Activated B cell treated with CpG ODN at 0.5 μM for 24 hours (primary cell): ENCODE measurements around the gene CYTIP. TPM values are rescaled to one million over a fixed set of nuclear protein-coding genes. Genes with fewer than 3 reads are reported as not detected.
"Not testable (repeated sequence)": the region's sequence is repeated elsewhere in the genome, so short reads cannot be mapped to it uniquely, and the experiment has no call there.

Source experiments
- ATAC-seq: fragments of 200-7000 bp; cut with Tn5 transposase; one replicate; pipeline ENCODE4 v1.10.0; 2021; ENCODE audit warnings: low read depth, mild to moderate bottlenecking, moderate library complexity
- CTCF ChIA-PET: fragments of 350-600 bp; sonication (Branson Sonifier 250); formaldehyde crosslinking; loops from one replicate; lab custom pipeline; 2021; ENCODE audit warnings: antibody characterized with exemption; lab: Charles Lee
- POLR2A ChIA-PET: fragments of 350-600 bp; sonication (Branson Sonifier 250); formaldehyde crosslinking; loops from one replicate; lab custom pipeline; 2021; ENCODE audit warnings: antibody characterized with exemption; lab: Charles Lee
- DNase-seq: peaks from one replicate; pipeline ENCODE4 v3.0.0; 2022
- H3K27ac Mint-ChIP-seq: one replicate; pipeline ENCODE4 v1.8.0; 2020; ENCODE audit warnings: mixed read lengths
- H3K27me3 Mint-ChIP-seq: one replicate; pipeline ENCODE4 v1.8.0; 2021; ENCODE audit warnings: mixed read lengths
- H3K36me3 Mint-ChIP-seq: one replicate; pipeline ENCODE4 v1.8.0; 2021; ENCODE audit warnings: low read depth, mixed read lengths
- H3K4me1 Mint-ChIP-seq: one replicate; pipeline ENCODE4 v1.8.0; 2021; ENCODE audit warnings: mixed read lengths
- H3K4me3 Mint-ChIP-seq: one replicate; pipeline ENCODE4 v1.8.0; 2020; ENCODE audit warnings: mild to moderate bottlenecking, mixed read lengths
- H3K9me3 Mint-ChIP-seq: one replicate; pipeline ENCODE4 v1.8.0; 2020; ENCODE audit warnings: mixed read lengths
- intact Hi-C: fragments of 100-400 bp; cut with micrococcal nuclease; formaldehyde crosslinking; loops from one replicate; pipeline ENCODE4 v1.15.1; 2024
- total RNA-seq: library from RNA; stranded (reverse); gene quantifications from 2 replicates; pipeline ENCODE4 v1.2.3, GENCODE V29; 2022
- TF ChIP-seq, protein P1 (sequence below): fragments of 200-600 bp; IDR thresholded peaks from one replicate; pipeline ENCODE4 v1.8.0; 2022; ENCODE audit warnings: antibody characterized with exemption, mild to moderate bottlenecking

CYTIP gene
- total RNA-seq, 1 donor from 2014 or later, result 129 TPM

DNA sequence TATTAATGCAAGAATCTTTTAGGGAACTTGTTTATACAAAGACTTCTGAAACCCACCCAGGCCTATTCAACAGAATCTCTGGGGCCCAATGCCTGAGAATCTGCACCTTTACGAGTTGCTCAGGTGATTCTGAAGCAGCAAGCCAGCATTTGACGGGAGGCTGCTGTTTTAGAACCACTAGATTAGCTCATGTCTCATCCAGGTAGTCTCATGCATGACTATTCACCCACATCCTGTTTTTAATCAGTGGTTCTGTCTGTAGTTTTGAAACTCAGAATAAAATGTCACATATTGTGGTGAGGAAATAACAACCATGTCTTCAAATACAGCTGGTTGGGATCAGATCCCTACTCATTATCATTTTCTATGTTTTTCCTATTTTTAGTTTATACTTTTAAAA lies 39.5 kb downstream of the CYTIP start:
- peak overlapping the region; percentile 50 for H3K4me3 Mint-ChIP-seq
- intact Hi-C loops, result loop anchor here (1.0 to 10.0 kb wide), 9 partner anchors 9 to 470 kb away; partner anchors contain the start of genes ACVR1 and CYTIP
- DNase-seq (no peak), ATAC-seq (peak; percentile 96)
- H3K9me3 Mint-ChIP-seq, result peaks cover 6% of the 10 kb centered on the region
- CTCF ChIA-PET, result interaction anchor here (1.0 to 3.4 kb wide), 6 partner anchors 14 to 88 kb away, joined by 3 to 22 read pairs (median 8); no protein-coding TSS in a partner anchor
- H3K36me3 Mint-ChIP-seq, result peaks cover 39% of the 10 kb centered on the region
- TF ChIP-seq, protein P1, sequence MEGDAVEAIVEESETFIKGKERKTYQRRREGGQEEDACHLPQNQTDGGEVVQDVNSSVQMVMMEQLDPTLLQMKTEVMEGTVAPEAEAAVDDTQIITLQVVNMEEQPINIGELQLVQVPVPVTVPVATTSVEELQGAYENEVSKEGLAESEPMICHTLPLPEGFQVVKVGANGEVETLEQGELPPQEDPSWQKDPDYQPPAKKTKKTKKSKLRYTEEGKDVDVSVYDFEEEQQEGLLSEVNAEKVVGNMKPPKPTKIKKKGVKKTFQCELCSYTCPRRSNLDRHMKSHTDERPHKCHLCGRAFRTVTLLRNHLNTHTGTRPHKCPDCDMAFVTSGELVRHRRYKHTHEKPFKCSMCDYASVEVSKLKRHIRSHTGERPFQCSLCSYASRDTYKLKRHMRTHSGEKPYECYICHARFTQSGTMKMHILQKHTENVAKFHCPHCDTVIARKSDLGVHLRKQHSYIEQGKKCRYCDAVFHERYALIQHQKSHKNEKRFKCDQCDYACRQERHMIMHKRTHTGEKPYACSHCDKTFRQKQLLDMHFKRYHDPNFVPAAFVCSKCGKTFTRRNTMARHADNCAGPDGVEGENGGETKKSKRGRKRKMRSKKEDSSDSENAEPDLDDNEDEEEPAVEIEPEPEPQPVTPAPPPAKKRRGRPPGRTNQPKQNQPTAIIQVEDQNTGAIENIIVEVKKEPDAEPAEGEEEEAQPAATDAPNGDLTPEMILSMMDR, result no peak
- POLR2A ChIA-PET, result interaction anchor here (0.6 to 4.9 kb wide), 15 partner anchors 9 to 84 kb away, joined by 3 to 49 read pairs (median 7); partner anchors contain the start of gene CYTIP
- no peaks in the 10 kb centered on the region for H3K27me3 Mint-ChIP-seq
- peaks cover 62% of the 10 kb centered on the region for H3K4me1 Mint-ChIP-seq
- H3K27ac Mint-ChIP-seq, result peak overlapping the region; percentile 88

DNA sequence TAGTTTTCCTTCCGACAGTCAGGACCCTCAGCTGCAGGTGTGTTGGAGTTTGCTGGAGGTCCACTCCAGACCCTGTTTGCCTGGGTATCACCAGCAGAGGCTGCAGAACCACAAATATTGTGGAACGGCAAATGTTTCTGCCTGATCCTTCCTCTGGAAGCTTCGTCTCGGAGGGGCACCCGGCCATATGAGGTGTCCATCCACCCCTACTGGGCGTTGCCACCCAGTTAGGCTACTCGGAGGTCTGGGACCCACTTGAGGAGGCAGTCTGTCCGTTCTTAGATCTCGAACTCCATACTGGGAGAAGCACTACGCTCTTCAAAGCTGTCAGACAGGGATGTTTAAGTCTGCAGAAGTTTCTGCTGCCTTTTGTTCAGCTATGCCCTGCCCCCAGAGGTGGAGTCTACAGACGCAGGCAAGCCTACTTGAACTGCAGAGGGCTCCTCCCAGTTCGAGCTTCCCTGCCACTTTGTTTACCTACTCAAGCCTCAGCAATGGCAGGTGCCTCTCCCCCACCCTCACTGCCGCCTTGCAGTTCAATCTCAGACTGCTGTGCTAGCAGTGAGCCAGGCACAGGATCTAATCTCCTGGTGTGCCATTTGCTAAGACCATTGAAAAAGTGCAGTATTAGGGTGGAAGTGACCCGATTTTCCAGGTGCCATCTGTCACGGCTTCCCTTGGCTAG lies 40.9 kb downstream of the CYTIP start:
- Mint-ChIP-seq H3K4me1 (peaks cover 58% of the 10 kb centered on the region), H3K27ac (peak overlapping the region; percentile 88), H3K36me3 (peaks cover 38% of the 10 kb centered on the region)
- DNase-seq, H3K27me3 Mint-ChIP-seq, ATAC-seq, H3K4me3 Mint-ChIP-seq, H3K9me3 Mint-ChIP-seq: not testable (repeated sequence)
- CTCF ChIA-PET, result interaction anchor here (0.8 to 3.4 kb wide), 4 partner anchors 11 to 76 kb away, joined by 8 to 22 read pairs (median 15); no protein-coding TSS in a partner anchor
- POLR2A ChIA-PET, result interaction anchor here (0.6 to 4.9 kb wide), 7 partner anchors 10 to 415 kb away, joined by 3 to 49 read pairs (median 18); no protein-coding TSS in a partner anchor
- intact Hi-C loops, result loop anchor here (10.0 kb wide), 1 partner anchor 472 kb away; the partner anchor contains the start of gene ACVR1

DNA sequence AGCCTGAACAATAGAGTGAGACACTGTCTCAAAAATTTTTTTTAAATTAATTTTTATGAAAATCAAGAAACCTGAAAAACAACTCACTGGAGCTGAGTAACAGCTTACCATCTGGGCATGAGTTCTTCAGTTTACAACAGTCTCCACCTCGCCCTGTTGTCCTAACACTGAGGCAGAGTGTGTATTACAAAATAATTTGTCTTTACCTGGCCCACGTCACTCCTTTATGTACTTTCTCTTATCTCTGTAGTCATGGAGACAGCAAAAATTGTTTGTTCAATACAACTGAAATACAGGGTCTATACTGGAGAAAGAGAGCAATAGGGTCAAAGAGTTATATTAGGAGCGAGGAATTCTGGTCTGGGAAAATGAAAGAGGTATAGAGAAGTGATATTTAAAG lies 48.1 kb downstream of the CYTIP start:
- H3K4me3 Mint-ChIP-seq, result no peak overlapping the region
- peaks cover 14% of the 10 kb centered on the region for H3K9me3 Mint-ChIP-seq
- H3K4me1 Mint-ChIP-seq, result peaks cover 3% of the 10 kb centered on the region
- H3K36me3 Mint-ChIP-seq, result peaks cover 18% of the 10 kb centered on the region
- POLR2A ChIA-PET, result interaction anchor here (0.6 kb wide), 1 partner anchor 44 kb away, joined by 3 read pairs; no protein-coding TSS in a partner anchor
- H3K27ac Mint-ChIP-seq, result no peak overlapping the region
- TF ChIP-seq, protein P1, result no peak
- H3K27me3 Mint-ChIP-seq, result no peaks in the 10 kb centered on the region
- ATAC-seq (no peak), DNase-seq (no peak)
- CTCF ChIA-PET, result no interaction called here
- intact Hi-C loops, result no loop called here

DNA sequence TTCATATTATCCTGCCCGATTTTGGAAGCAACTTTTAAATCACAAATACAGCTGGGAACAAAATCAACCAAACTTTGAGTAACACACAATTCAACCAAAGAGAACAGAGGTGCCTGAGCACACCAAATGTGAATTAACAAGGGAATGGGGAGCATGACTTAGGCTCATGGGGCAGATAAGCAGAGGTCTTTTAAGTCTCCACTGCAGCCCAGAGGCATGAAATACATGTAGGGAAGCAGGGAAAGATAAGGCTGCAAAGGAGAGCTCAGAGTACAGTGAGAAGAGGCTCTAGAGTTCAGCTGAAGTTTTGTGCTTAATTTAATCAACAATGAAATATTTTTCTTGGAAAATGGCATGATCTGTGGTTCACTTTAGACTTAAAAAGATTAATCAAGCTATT lies 49.0 kb downstream of the CYTIP start:
- intact Hi-C loops, result no loop called here
- ATAC-seq (no peak), DNase-seq (no peak)
- Mint-ChIP-seq H3K27me3 (no peaks in the 10 kb centered on the region), H3K4me1 (no peaks in the 10 kb centered on the region), H3K4me3 (no peak overlapping the region), H3K36me3 (peaks cover 15% of the 10 kb centered on the region), H3K27ac (no peak overlapping the region), H3K9me3 (peaks cover 11% of the 10 kb centered on the region)
- CTCF ChIA-PET, result no interaction called here
- POLR2A ChIA-PET, result interaction anchor here (0.6 kb wide), 1 partner anchor 857 kb away, joined by 3 read pairs; no protein-coding TSS in a partner anchor
- TF ChIP-seq, protein P1, result no peak

DNA sequence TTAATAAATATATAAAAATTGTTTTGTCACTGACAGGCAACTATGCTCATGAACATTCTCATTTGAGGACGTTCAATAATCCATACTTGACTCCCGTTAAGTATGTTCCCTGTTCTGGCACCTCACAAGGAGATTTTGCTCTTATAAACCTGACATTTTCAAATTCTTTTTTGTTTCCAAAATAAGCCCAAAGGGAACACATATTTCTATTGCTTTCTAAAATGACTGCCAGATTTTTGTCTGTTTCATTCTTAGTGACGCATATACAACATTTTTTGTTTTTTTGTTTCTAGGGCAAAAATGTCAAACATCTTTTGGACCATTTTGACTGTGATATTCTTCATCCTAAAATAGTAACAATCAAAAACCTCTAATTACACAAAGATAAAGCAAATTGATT lies 50.5 kb downstream of the CYTIP start:
- DNase-seq (no peak), ATAC-seq (no peak)
- Mint-ChIP-seq H3K4me1 (no peaks in the 10 kb centered on the region), H3K4me3 (no peak overlapping the region), H3K27ac (no peak overlapping the region), H3K9me3 (peaks cover 17% of the 10 kb centered on the region), H3K36me3 (peaks cover 11% of the 10 kb centered on the region), H3K27me3 (no peaks in the 10 kb centered on the region)
- TF ChIP-seq, protein P1, result no peak
- intact Hi-C loops, result no loop called here
- CTCF ChIA-PET, result no interaction called here
- POLR2A ChIA-PET, result no interaction called here
